Activated T-cell treated with anti-CD3 and anti-CD28 coated beads, Interleukin-2, amount 50 U/mL, for 4 hours (primary cell): ENCODE results near the gene PPP1R2. TPM values are rescaled to one million over a fixed set of nuclear protein-coding genes. Genes with fewer than 3 reads are reported as not detected.

Experiments used
- ATAC-seq, 2 donors: fragments of 200-7000 bp; cut with Tn5 transposase; one replicate each; pipeline ENCODE4 v1.10.0; 2021
- DNase-seq: peaks from one replicate; pipeline ENCODE4 v3.0.0-alpha.2; 2020
- H3K27me3 Mint-ChIP-seq: one replicate; pipeline ENCODE4 v1.8.0; 2021; ENCODE audit warnings: low read depth, mixed read lengths
- H3K36me3 Mint-ChIP-seq: one replicate; pipeline ENCODE4 v1.8.0; 2022; ENCODE audit warnings: mixed read lengths; ENCODE audit not compliant: insufficient read depth
- H3K4me1 Mint-ChIP-seq: one replicate; pipeline ENCODE4 v1.8.0; 2021; ENCODE audit warnings: low read depth, mixed read lengths
- H3K4me3 Mint-ChIP-seq: one replicate; pipeline ENCODE4 v1.8.0; 2021; ENCODE audit warnings: mild to moderate bottlenecking, moderate library complexity, mixed read lengths
- H3K9me3 Mint-ChIP-seq: one replicate; pipeline ENCODE4 v1.8.0; 2021; ENCODE audit warnings: mixed read lengths
- total RNA-seq, 3 donors: library from RNA; stranded (reverse); gene quantifications; one replicate each; pipeline ENCODE4 v1.2.1, GENCODE V29; 2021

Gene PPP1R2
- total RNA-seq, 3 donors from 2014 or later = 73.2 to 91.7 (median 77.6) TPM

DNA sequence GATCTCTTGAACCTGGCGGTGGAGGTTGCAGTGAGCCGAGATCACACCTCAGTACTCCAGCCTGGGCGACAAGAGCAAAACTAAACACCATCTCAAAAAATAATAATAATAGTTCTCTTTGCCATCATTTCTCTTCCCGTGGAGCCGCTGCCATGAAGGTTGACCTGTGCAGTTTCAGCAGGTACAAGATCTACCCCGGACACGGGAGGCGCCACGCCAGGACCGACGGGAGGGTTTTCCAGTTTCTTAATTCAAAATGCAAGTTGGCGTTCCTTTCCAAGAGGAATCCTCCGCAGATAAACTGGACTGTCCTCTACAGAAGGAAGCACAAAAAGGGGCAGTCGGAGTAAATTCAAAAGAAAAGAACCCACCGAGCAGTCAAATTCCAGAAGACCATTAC is 11.3 kb upstream of the PPP1R2 start:
- no peaks in the 10 kb centered on the region for H3K9me3 Mint-ChIP-seq
- H3K36me3 Mint-ChIP-seq = no peaks in the 10 kb centered on the region
- H3K4me1 Mint-ChIP-seq = peaks cover 70% of the 10 kb centered on the region
- H3K27me3 Mint-ChIP-seq = no peaks in the 10 kb centered on the region
- H3K4me3 Mint-ChIP-seq = no peak overlapping the region
- no peak for ATAC-seq
- no peak for DNase-seq

- no peaks in the 10 kb centered on the region for H3K27me3 Mint-ChIP-seq
- no peak for ATAC-seq
- DNase-seq = no peak
- H3K9me3 Mint-ChIP-seq = no peaks in the 10 kb centered on the region
- H3K4me3 Mint-ChIP-seq = no peak overlapping the region
- no peaks in the 10 kb centered on the region for H3K36me3 Mint-ChIP-seq
- H3K4me1 Mint-ChIP-seq = peaks cover 71% of the 10 kb centered on the region
These were observed 10.1 kb upstream of the PPP1R2 start for GRCh38 chr3:195553268-195553667.

- peak overlapping the region; percentile 26 for H3K4me3 Mint-ChIP-seq
These were observed 8.4 kb upstream of the PPP1R2 start for GRCh38 chr3:195551381-195551978.

GRCh38 chr3:195550723-195551122 is 7.6 kb upstream of the PPP1R2 start:
- Mint-ChIP-seq H3K4me1 (peaks cover 83% of the 10 kb centered on the region), H3K36me3 (no peaks in the 10 kb centered on the region), H3K4me3 (peak overlapping the region; percentile 76), H3K27me3 (no peaks in the 10 kb centered on the region), H3K9me3 (no peaks in the 10 kb centered on the region)
- ATAC-seq (no peak), DNase-seq (no peak)

More at GRCh38 chr3:195551381-195551978, 8.4 kb upstream of the PPP1R2 start:
- Mint-ChIP-seq H3K36me3 (no peaks in the 10 kb centered on the region), H3K9me3 (no peaks in the 10 kb centered on the region), H3K27me3 (no peaks in the 10 kb centered on the region), H3K4me1 (peaks cover 81% of the 10 kb centered on the region)
- DNase-seq (no peak), ATAC-seq (no peak)

DNA sequence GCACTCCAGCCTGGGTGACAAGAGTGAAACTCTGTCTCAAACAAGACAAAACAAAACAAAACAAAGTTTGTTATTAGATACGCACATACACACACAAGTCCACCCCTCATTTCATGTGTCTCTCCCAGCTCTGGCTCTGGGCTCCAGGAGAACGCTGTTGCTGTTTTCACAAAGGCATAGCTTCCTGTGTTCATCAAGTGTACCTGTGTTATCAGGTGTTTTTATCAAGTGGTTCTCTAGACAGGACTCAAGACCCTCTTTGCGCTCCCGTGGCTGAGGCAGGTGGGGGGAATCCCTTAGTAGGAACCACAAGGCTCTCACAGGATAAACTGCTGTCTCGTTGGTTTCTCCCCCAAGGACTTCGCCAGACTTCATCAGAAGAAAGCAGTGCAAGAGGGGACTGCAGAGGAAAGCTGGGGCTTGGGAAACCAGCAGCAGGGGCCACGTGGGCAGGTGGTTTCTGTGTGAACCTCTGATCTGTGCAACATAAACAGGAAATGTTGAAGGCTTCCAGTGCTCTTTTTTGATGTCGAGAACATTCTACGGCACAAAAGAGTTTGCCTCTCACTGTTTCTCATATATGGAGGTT is 6.9 kb upstream of the PPP1R2 start:
- Mint-ChIP-seq H3K36me3 (no peaks in the 10 kb centered on the region), H3K27me3 (no peaks in the 10 kb centered on the region), H3K4me3 (peak overlapping the region; percentile 76), H3K4me1 (peaks cover 83% of the 10 kb centered on the region), H3K9me3 (no peaks in the 10 kb centered on the region)
- peak; percentile 59 for DNase-seq
- peak; percentile 71 to 73 for ATAC-seq

DNA sequence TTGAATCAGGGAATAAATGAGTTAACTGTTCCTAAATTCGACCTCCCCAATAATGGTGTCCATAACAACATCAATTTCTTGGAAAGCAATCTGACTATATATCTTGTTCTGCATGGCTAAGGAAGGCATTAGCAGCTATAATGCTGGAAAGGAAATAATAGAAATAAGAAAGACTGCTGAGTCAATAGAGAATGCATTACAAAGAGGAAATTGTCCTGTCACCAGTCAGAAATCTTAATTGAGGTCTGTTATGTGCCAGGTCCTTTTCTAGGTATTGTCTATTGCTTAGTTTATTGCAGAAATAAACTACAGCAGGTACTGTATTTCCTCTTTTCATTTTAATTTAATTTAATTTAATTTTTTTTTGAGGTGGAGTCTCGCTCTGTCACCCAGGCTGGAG is 5.9 kb upstream of the PPP1R2 start:
- H3K4me3 Mint-ChIP-seq = no peak overlapping the region
- ATAC-seq (no peak), DNase-seq (no peak)
- H3K27me3 Mint-ChIP-seq = no peaks in the 10 kb centered on the region
- no peaks in the 10 kb centered on the region for H3K36me3 Mint-ChIP-seq
- peaks cover 88% of the 10 kb centered on the region for H3K4me1 Mint-ChIP-seq
- H3K9me3 Mint-ChIP-seq = no peaks in the 10 kb centered on the region

DNA sequence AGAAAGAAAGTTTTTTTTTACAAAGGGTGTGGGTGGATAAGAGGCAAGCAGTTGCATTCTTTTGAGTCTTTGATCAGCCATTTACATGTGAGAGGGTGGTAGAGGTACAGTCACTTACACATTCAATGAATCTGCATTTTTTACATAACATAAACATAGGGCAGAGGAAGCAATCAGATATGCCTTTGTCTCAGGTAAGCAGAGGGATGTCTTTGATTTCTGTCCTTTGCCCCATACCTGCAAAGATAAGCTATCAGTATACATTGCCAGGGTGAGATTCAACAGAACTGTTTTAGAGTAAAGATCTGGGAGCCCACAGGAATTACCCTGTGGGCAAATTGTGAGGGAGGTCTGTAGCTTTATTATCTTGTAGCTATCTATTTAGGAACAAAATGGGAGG is 5.4 kb upstream of the PPP1R2 start:
- no peak for DNase-seq
- Mint-ChIP-seq H3K4me3 (peak overlapping the region; percentile 5), H3K36me3 (no peaks in the 10 kb centered on the region)

GRCh38 chr3:195548006-195548405 is 4.9 kb upstream of the PPP1R2 start:
- DNase-seq (no peak), ATAC-seq (no peak)
- no peaks in the 10 kb centered on the region for H3K36me3 Mint-ChIP-seq
- no peaks in the 10 kb centered on the region for H3K9me3 Mint-ChIP-seq
- no peaks in the 10 kb centered on the region for H3K27me3 Mint-ChIP-seq
- H3K4me1 Mint-ChIP-seq = peaks cover 87% of the 10 kb centered on the region
- H3K4me3 Mint-ChIP-seq = peak overlapping the region; percentile 5

More for the DNA sequence above, 5.4 kb upstream of the PPP1R2 start:
- H3K4me1 Mint-ChIP-seq = peaks cover 91% of the 10 kb centered on the region
- H3K9me3 Mint-ChIP-seq = no peaks in the 10 kb centered on the region
- ATAC-seq = peak; percentile 23 to 32
- no peaks in the 10 kb centered on the region for H3K27me3 Mint-ChIP-seq

GRCh38 chr3:195546130-195546560 is 3.0 kb upstream of the PPP1R2 start:
- H3K36me3 Mint-ChIP-seq = no peaks in the 10 kb centered on the region
- ATAC-seq (no peak), DNase-seq (no peak)
- H3K27me3 Mint-ChIP-seq = no peaks in the 10 kb centered on the region
- H3K9me3 Mint-ChIP-seq = no peaks in the 10 kb centered on the region
- peaks cover 68% of the 10 kb centered on the region for H3K4me1 Mint-ChIP-seq
- H3K4me3 Mint-ChIP-seq = peak overlapping the region; percentile 67

- H3K9me3 Mint-ChIP-seq = no peaks in the 10 kb centered on the region
- DNase-seq (no peak), ATAC-seq (no peak)
- H3K4me1 Mint-ChIP-seq = peaks cover 68% of the 10 kb centered on the region
- no peaks in the 10 kb centered on the region for H3K27me3 Mint-ChIP-seq
- peak overlapping the region; percentile 85 for H3K4me3 Mint-ChIP-seq
- peaks cover 1% of the 10 kb centered on the region for H3K36me3 Mint-ChIP-seq
These were observed 1.5 kb upstream of the PPP1R2 start for GRCh38 chr3:195544634-195545033.

- no peaks in the 10 kb centered on the region for H3K27me3 Mint-ChIP-seq
- H3K36me3 Mint-ChIP-seq = peaks cover 5% of the 10 kb centered on the region
- H3K4me3 Mint-ChIP-seq = peak overlapping the region; percentile 85
- H3K9me3 Mint-ChIP-seq = no peaks in the 10 kb centered on the region
- peaks cover 71% of the 10 kb centered on the region for H3K4me1 Mint-ChIP-seq
- ATAC-seq (no peak), DNase-seq (no peak)
These were observed 1.1 kb upstream of the PPP1R2 start for GRCh38 chr3:195544230-195544536.

DNA sequence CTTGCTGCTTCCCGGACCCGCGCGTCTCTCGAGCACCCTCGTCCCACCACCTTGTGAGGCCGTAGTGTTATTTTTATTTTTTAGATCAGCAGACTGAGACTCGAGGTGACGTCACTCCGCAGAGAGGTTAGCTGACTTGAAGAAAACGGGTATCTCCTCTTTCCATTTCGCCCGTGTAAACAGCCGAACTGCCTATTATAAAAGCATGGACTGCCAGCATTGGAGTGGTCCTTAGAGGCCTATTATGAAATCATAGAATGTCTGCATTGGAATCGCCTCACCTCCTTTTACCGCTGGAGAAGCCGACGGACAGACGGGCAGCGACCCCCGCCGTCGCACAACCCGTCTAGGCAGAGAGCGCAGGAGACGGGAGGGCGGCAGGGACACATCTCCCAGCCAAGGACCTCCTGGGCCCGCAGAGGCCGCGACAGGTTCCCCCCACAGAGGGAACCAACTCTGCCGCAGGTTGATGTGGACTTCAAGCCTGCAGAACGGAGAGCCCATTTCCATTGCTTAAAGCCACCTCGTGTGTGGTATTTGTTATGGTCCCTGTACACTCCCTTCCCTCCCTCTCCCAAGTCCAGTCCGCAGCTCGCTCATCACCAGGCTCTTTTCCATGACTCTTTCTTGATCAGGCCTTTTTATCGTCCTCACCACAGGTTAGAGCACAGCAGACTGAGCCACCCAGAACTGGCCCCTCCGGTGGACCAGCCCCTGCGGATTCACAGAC is 540 bp upstream of the PPP1R2 start:
- peaks cover 5% of the 10 kb centered on the region for H3K36me3 Mint-ChIP-seq
- peaks cover 72% of the 10 kb centered on the region for H3K4me1 Mint-ChIP-seq
- DNase-seq (no peak), ATAC-seq (peak; percentile 3 to 4)
- no peaks in the 10 kb centered on the region for H3K27me3 Mint-ChIP-seq
- H3K4me3 Mint-ChIP-seq = peak overlapping the region; percentile 85
- H3K9me3 Mint-ChIP-seq = no peaks in the 10 kb centered on the region

DNA sequence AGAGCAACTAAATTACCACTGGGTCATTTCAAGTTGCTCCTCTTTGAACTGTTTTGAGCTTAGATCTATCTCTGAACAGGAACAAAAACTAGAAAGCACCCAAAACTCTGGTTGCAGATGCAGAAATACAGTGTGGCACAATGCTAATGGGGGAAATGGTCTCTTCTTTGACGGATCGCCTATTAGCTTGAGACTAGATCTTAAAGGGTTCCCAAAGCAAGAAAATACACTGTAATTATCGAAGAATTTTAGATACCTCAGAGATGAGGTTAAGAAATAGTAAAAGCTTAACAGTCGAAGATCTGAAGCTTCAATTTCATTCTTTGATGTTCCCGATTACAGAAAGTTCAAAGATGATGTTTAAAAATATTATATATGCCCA is 818 bp downstream of the PPP1R2 start:
- peak overlapping the region; percentile 85 for H3K4me3 Mint-ChIP-seq
- ATAC-seq = no peak
- peaks cover 5% of the 10 kb centered on the region for H3K36me3 Mint-ChIP-seq
- DNase-seq = no peak
- no peaks in the 10 kb centered on the region for H3K27me3 Mint-ChIP-seq
- H3K9me3 Mint-ChIP-seq = no peaks in the 10 kb centered on the region
- H3K4me1 Mint-ChIP-seq = peaks cover 73% of the 10 kb centered on the region

- Mint-ChIP-seq H3K4me1 (peaks cover 68% of the 10 kb centered on the region), H3K9me3 (no peaks in the 10 kb centered on the region), H3K27me3 (no peaks in the 10 kb centered on the region), H3K4me3 (peak overlapping the region; percentile 85), H3K36me3 (peaks cover 7% of the 10 kb centered on the region)
- no peak for ATAC-seq
- DNase-seq = no peak
These were observed 2.6 kb downstream of the PPP1R2 start for GRCh38 chr3:195540511-195540910.

DNA sequence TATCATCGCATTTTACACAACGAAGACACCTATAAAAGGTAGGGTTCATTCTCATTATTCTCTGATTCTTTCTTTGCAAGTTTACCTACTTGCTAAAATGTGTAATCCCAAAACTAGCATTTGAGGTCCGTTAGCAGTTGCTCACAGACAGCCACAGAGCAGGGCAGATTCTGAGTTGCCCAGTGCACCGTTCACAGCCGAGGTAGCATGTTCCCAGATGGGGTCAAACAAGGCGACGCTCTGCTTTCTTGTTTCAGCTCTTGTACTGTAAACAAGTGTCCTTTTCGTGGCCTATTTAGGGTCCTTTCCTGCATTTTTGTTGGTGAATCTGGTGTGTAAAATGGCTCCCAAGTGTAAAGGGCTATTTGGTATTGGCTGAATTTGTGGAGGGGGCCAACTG is 3.1 kb downstream of the PPP1R2 start:
- Mint-ChIP-seq H3K4me3 (peak overlapping the region; percentile 85), H3K27me3 (no peaks in the 10 kb centered on the region), H3K36me3 (peaks cover 11% of the 10 kb centered on the region), H3K9me3 (no peaks in the 10 kb centered on the region), H3K4me1 (peaks cover 68% of the 10 kb centered on the region)
- DNase-seq = no peak
- no peak for ATAC-seq
